H9 (cell line): ENCODE data around the gene VPS72. TPM values are rescaled to one million over a fixed set of nuclear protein-coding genes. Genes with fewer than 3 reads are reported as not detected.

Experiments used
- DNase-seq: peaks from one replicate; pipeline ENCODE4 v3.0.0-alpha.2; 2017
- H2AFZ ChIP-seq: one replicate; pipeline ENCODE4 v1.6.1; 2013; ENCODE audit warnings: mild to moderate bottlenecking, low read length, control low read depth, moderate library complexity
- H2AK5ac ChIP-seq: 2 replicates; pipeline ENCODE4 v1.6.1; 2013; ENCODE audit warnings: low read length, control low read depth, mixed read lengths; ENCODE audit not compliant: insufficient read length
- H2BK120ac ChIP-seq: one replicate; pipeline ENCODE4 v1.6.1; 2013; ENCODE audit warnings: low read depth, mild to moderate bottlenecking, low read length, control low read depth, inconsistent platforms; ENCODE audit not compliant: poor library complexity, severe bottlenecking
- H2BK12ac ChIP-seq: 2 replicates; pipeline ENCODE4 v1.6.1; 2013; ENCODE audit warnings: low read length, control low read depth, mixed read lengths, low read depth; ENCODE audit not compliant: insufficient read length
- H2BK15ac ChIP-seq: 2 replicates; pipeline ENCODE4 v1.6.1; 2013; ENCODE audit warnings: low read depth, low read length, control low read depth
- H2BK20ac ChIP-seq: one replicate; pipeline ENCODE4 v1.6.1; 2013; ENCODE audit warnings: low read depth, mild to moderate bottlenecking, low read length, control low read depth, inconsistent platforms; ENCODE audit not compliant: poor library complexity, severe bottlenecking
- H2BK5ac ChIP-seq: 2 replicates; pipeline ENCODE4 v1.6.1; 2013; ENCODE audit warnings: low read length, control low read depth, mixed read lengths; ENCODE audit not compliant: insufficient read length
- H3K14ac ChIP-seq: 2 replicates; pipeline ENCODE4 v1.6.1; 2013; ENCODE audit warnings: low read length, control low read depth; ENCODE audit not compliant: insufficient read depth
- H3K18ac ChIP-seq: 2 replicates; pipeline ENCODE4 v1.6.1; 2013; ENCODE audit warnings: low read depth, mild to moderate bottlenecking, mixed read lengths, low read length, control low read depth; ENCODE audit not compliant: insufficient read length
- H3K23ac ChIP-seq: 2 replicates; pipeline ENCODE4 v1.6.1; 2013; ENCODE audit warnings: low read length, control low read depth, mixed read lengths, low read depth; ENCODE audit not compliant: insufficient read length
- H3K23me2 ChIP-seq: 2 replicates; pipeline ENCODE4 v1.6.1; 2013; ENCODE audit warnings: low read depth, mild to moderate bottlenecking, mixed read lengths, low read length, control low read depth; ENCODE audit not compliant: insufficient read length, poor library complexity, severe bottlenecking
- H3K27ac ChIP-seq: 2 replicates; pipeline ENCODE4 v1.5.1; 2013; ENCODE audit warnings: low read length, control low read depth, mixed read lengths, low read depth; ENCODE audit not compliant: insufficient read length
- H3K27me3 ChIP-seq: 2 replicates; pipeline ENCODE4 v1.6.1; 2013; ENCODE audit warnings: low read length, control low read depth, inconsistent platforms; ENCODE audit not compliant: insufficient read depth
- H3K4ac ChIP-seq: 2 replicates; pipeline ENCODE4 v1.6.1; 2013; ENCODE audit warnings: low read depth, mild to moderate bottlenecking, control low read depth, inconsistent platforms, low read length, moderate library complexity
- H3K4me1 ChIP-seq: 2 replicates; pipeline ENCODE4 v1.6.1; 2013; ENCODE audit warnings: low read length, control low read depth, inconsistent platforms; ENCODE audit not compliant: insufficient read depth
- H3K4me2 ChIP-seq: 2 replicates; pipeline ENCODE4 v1.6.1; 2013; ENCODE audit warnings: low read length, control low read depth, mixed read lengths; ENCODE audit not compliant: insufficient read length, insufficient read depth
- H3K56ac ChIP-seq: 2 replicates; pipeline ENCODE4 v1.6.1; 2013; ENCODE audit warnings: low read depth, mild to moderate bottlenecking, mixed read lengths, low read length, control low read depth; ENCODE audit not compliant: insufficient read length
- H3K79me1 ChIP-seq: 2 replicates; pipeline ENCODE4 v1.6.1; 2013; ENCODE audit warnings: low read depth, mild to moderate bottlenecking, moderate library complexity, low read length, control low read depth, inconsistent platforms; ENCODE audit not compliant: insufficient read depth, poor library complexity, severe bottlenecking
- H3K79me2 ChIP-seq: 2 replicates; pipeline ENCODE4 v1.6.1; 2013; ENCODE audit warnings: low read length, control low read depth, inconsistent platforms; ENCODE audit not compliant: insufficient read depth
- H3K9ac ChIP-seq: 2 replicates; pipeline ENCODE4 v1.6.1; 2013; ENCODE audit warnings: low read length, control low read depth, mixed read lengths; ENCODE audit not compliant: insufficient read length; ENCODE audit errors: extremely low read depth
- H3K9me3 ChIP-seq: one replicate; pipeline ENCODE4 v1.6.1; 2013; ENCODE audit warnings: low read depth, low read length, inconsistent platforms; ENCODE audit not compliant: control insufficient read depth
- H3T11ph ChIP-seq: one replicate; pipeline ENCODE4 v1.6.1; 2013; ENCODE audit warnings: mild to moderate bottlenecking, low read length, control low read depth, inconsistent platforms
- H4K20me1 ChIP-seq: one replicate; pipeline ENCODE4 v1.6.1; 2013; ENCODE audit not compliant: control insufficient read depth, insufficient read length, insufficient read depth
- H4K5ac ChIP-seq: 2 replicates; pipeline ENCODE4 v1.6.1; 2013; ENCODE audit warnings: low read depth, mild to moderate bottlenecking, mixed read lengths, low read length, control low read depth; ENCODE audit not compliant: insufficient read length
- H4K8ac ChIP-seq: replicated peaks from 2 replicates; pipeline ENCODE4 v1.6.1; 2013; ENCODE audit warnings: low read length, control low read depth, mixed read lengths, low read depth; ENCODE audit not compliant: insufficient read length
- H4K91ac ChIP-seq: 2 replicates; pipeline ENCODE4 v1.6.1; 2013; ENCODE audit warnings: low read depth, mild to moderate bottlenecking, moderate library complexity, mixed read lengths, low read length, control low read depth; ENCODE audit not compliant: insufficient read length
- H3K27ac Mint-ChIP-seq, 3 experiments: 2 replicates in 2 of 3; 3 replicates in 1 of 3; pipeline ENCODE4 v1.8.0; 2020 to 2021; ENCODE audit warnings: mixed read lengths in 3 of 3, mild to moderate bottlenecking in 1 of 3, moderate library complexity in 1 of 3
- H3K27me3 Mint-ChIP-seq: 2 replicates; pipeline ENCODE4 v1.8.0; 2021; ENCODE audit warnings: low read depth, mild to moderate bottlenecking, moderate library complexity, mixed read lengths
- H3K36me3 Mint-ChIP-seq, 3 experiments: 2 replicates in 2 of 3; 3 replicates in 1 of 3; pipeline ENCODE4 v1.8.0; 2020 to 2021; ENCODE audit warnings: low read depth in 3 of 3, mixed read lengths in 3 of 3; ENCODE audit not compliant: insufficient read depth in 1 of 3
- H3K4me1 Mint-ChIP-seq, 2 experiments: 2 replicates each; pipeline ENCODE4 v1.8.0; 2020; ENCODE audit warnings: mixed read lengths in 2 of 2
- H3K4me3 Mint-ChIP-seq, 2 experiments: 2 replicates in 1 of 2; 3 replicates in 1 of 2; pipeline ENCODE4 v1.8.0; 2020 to 2021; ENCODE audit warnings: mild to moderate bottlenecking in 2 of 2, mixed read lengths in 2 of 2, moderate library complexity in 1 of 2
- H3K9me3 Mint-ChIP-seq, 2 experiments: 2 replicates in 1 of 2; 3 replicates in 1 of 2; pipeline ENCODE4 v1.8.0; 2020; ENCODE audit warnings: mild to moderate bottlenecking in 2 of 2, mixed read lengths in 2 of 2, moderate library complexity in 1 of 2
- CTCF ChIP-seq: fragments of 200-600 bp; sonication (generic); conservative IDR thresholded peaks from 3 replicates; pipeline ENCODE4 v1.8.0; 2021; ENCODE audit warnings: antibody characterized with exemption, mild to moderate bottlenecking
- WGBS: extraction: QIAGEN DNeasy Blood & Tissue Kit; methylation state at CpG from one replicate; pipeline ENCODE4 v1.1.7; 2013; ENCODE audit warnings: missing lambda C conversion rate, low lambda C conversion rate, mixed read lengths; ENCODE audit not compliant: insufficient read length; ENCODE audit errors: extremely low coverage; 5-methylcytosine and 5-hydroxymethylcytosine counted together
- total RNA-seq: library from RNA; stranded (reverse); gene quantifications from 2 replicates; pipeline ENCODE4 v1.2.1, GENCODE V29; 2021

The VPS72 gene
- total RNA-seq, 1 experiment from 2014 or later, result 91.4 TPM

DNA sequence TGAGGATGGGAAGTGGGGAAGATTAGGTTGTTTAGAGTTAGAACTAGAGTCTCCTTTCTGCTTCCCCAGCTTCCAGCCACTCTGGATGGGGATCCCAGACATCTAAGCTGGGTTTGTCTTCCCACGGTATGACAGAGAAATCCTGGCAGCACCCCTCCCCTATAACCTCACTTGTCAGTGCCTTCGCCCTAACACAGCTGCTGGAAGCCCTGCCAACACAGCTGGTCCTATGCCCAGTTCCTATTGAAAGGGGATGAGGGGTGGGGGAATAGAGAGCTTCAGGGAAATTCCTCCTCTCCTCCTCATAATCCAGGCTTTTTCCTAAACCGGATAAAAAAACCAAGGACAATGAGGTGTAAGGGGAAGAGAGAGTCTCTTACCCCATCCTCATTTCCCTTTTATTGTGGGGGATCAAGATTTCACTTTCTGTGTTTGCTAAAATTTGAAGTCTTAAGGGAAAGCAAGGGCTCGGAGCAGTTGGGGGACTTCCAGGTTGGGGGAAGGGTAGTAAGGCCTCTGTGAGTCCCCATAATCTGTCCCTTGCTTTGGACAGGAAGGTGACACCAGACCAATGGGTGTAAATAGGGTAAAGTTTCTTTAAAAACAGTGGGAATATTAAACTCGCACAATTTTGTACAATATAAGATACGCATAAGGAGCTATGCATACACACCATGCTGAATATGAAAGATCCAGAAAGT is 14.8 kb downstream of the VPS72 start:
- no peak overlapping the region for H4K91ac ChIP-seq
- no peak for DNase-seq
- WGBS, result no CpG with 5 or more reads among the region's 6 CpGs

More for the DNA sequence above, 14.8 kb downstream of the VPS72 start:
- H3K79me1 ChIP-seq, result no peaks in the 10 kb centered on the region
- Mint-ChIP-seq H3K27ac (peak overlapping the region in 2 of 3 experiments; percentile 28 to 60; a peak in 2 of 7 replicates), H3K4me3 (no peak overlapping the region), H3K27me3 (no peaks in the 10 kb centered on the region), H3K4me1 (peaks cover 2 to 3% of the 10 kb centered on the region in 2 experiments), H3K9me3 (no peaks in the 10 kb centered on the region), H3K36me3 (peaks cover 29 to 55% (median 47%) of the 10 kb centered on the region in 3 experiments; a peak in 6 of 7 replicates)
- no peak overlapping the region for H3K4me2 ChIP-seq
- H2BK5ac ChIP-seq, result no peak overlapping the region
- H3K23ac ChIP-seq, result no peak overlapping the region
- H2BK120ac ChIP-seq, result no peak overlapping the region
- no peak for TF ChIP-seq CTCF
- no peak overlapping the region for H2BK15ac ChIP-seq
- no peak overlapping the region for H2AFZ ChIP-seq
- no peak overlapping the region for H2BK20ac ChIP-seq
- H3T11ph ChIP-seq, result no peak overlapping the region
- no peaks in the 10 kb centered on the region for H3K4me1 ChIP-seq
- H2BK12ac ChIP-seq, result no peak overlapping the region
- no peaks in the 10 kb centered on the region for H3K27me3 ChIP-seq
- H2AK5ac ChIP-seq, result no peak overlapping the region
- no peak overlapping the region for H3K14ac ChIP-seq
- H3K18ac ChIP-seq, result no peak overlapping the region
- H3K9ac ChIP-seq, result no peak overlapping the region
- H4K8ac ChIP-seq, result no peak overlapping the region
- no peak overlapping the region for H3K56ac ChIP-seq
- no peak overlapping the region for H4K5ac ChIP-seq
- no peaks in the 10 kb centered on the region for H4K20me1 ChIP-seq
- H3K4ac ChIP-seq, result no peak overlapping the region
- H3K9me3 ChIP-seq, result no peaks in the 10 kb centered on the region
- H3K23me2 ChIP-seq, result no peaks in the 10 kb centered on the region
- H3K79me2 ChIP-seq, result no peaks in the 10 kb centered on the region
- H3K27ac ChIP-seq, result no peak overlapping the region
